ENCODE results near the gene TSPAN18.

TSPAN18 gene

GRCh38 chr11:44903518-44903917, 176.8 kb downstream of the TSPAN18 start:
- DNase-seq = no peak

- DNase-seq = no peak
These were observed 177.7 kb downstream of the TSPAN18 start for GRCh38 chr11:44904261-44905020.

GRCh38 chr11:44905131-44905866, 178.5 kb downstream of the TSPAN18 start:
- no peak for DNase-seq

- DNase-seq = no peak
These were observed 179.9 kb downstream of the TSPAN18 start for GRCh38 chr11:44906649-44907048.

- no peak for DNase-seq
These were observed 182.8 kb downstream of the TSPAN18 start for GRCh38 chr11:44909557-44909956.

- DNase-seq = no peak
These were observed 183.8 kb downstream of the TSPAN18 start for GRCh38 chr11:44910591-44910990.

GRCh38 chr11:44911029-44911814, 184.5 kb downstream of the TSPAN18 start:
- DNase-seq = no peak

GRCh38 chr11:44912270-44912987, 185.7 kb downstream of the TSPAN18 start:
- no peak for DNase-seq

GRCh38 chr11:44913502-44913901, 186.7 kb downstream of the TSPAN18 start:
- no peak for DNase-seq

- no peak for DNase-seq
These were observed 187.3 kb downstream of the TSPAN18 start for GRCh38 chr11:44914105-44914504.

GRCh38 chr11:44915004-44915403, 188.2 kb downstream of the TSPAN18 start:
- DNase-seq = no peak

- DNase-seq = no peak
These were observed 188.9 kb downstream of the TSPAN18 start for GRCh38 chr11:44915621-44916020.

- no peak for DNase-seq
These were observed 189.6 kb downstream of the TSPAN18 start for GRCh38 chr11:44916331-44916730.

- DNase-seq = no peak
These were observed 190.1 kb downstream of the TSPAN18 start for GRCh38 chr11:44916801-44917385.

- no peak for DNase-seq
These were observed 191.0 kb downstream of the TSPAN18 start for GRCh38 chr11:44917741-44918140.

GRCh38 chr11:44920451-44920850, 193.7 kb downstream of the TSPAN18 start:
- DNase-seq = no peak

- no peak for DNase-seq
These were observed 196.4 kb downstream of the TSPAN18 start for GRCh38 chr11:44923115-44923514.

- DNase-seq = no peak
These were observed 197.0 kb downstream of the TSPAN18 start for GRCh38 chr11:44923806-44924205.

GRCh38 chr11:44926036-44926435, 199.3 kb downstream of the TSPAN18 start:
- DNase-seq = no peak

GRCh38 chr11:44927174-44927661, 200.5 kb downstream of the TSPAN18 start:
- no peak for DNase-seq

- no peak for DNase-seq
These were observed 201.4 kb downstream of the TSPAN18 start for GRCh38 chr11:44928144-44928543.

GRCh38 chr11:44928816-44929215, 202.1 kb downstream of the TSPAN18 start:
- DNase-seq = no peak
